Left lung (tissue), 10 donors: Measurements from ENCODE around the gene KCNAB1. TPM values are rescaled to one million over a fixed set of nuclear protein-coding genes. Genes with fewer than 3 reads are reported as not detected.

Experiments
- ATAC-seq: fragments of 200-7000 bp; cut with Tn5 transposase; one replicate; pipeline ENCODE4 v1.9.1; 2020; ENCODE audit warnings: moderate library complexity
- DNase-seq, 4 donors: peaks; one replicate each; pipeline ENCODE4 v3.0.0-alpha.2; 2013 to 2020
- H3K27ac ChIP-seq, 2 donors: fragments of 200-600 bp; sonication (generic) in 1 of 2; one replicate each; pipeline versions ENCODE4 v1.5.0 to v1.8.0; 2020 to 2021
- H3K27me3 ChIP-seq, 2 donors: fragments of 200-600 bp; sonication (generic) in 1 of 2; one replicate each; pipeline versions ENCODE4 v1.5.0 to v1.8.0; 2020 to 2021
- H3K36me3 ChIP-seq, 2 donors: fragments of 200-600 bp; sonication (generic) in 1 of 2; one replicate each; pipeline versions ENCODE4 v1.5.0 to v1.8.0; 2020 to 2021
- H3K4me1 ChIP-seq, 2 donors: fragments of 200-600 bp; one replicate each; pipeline ENCODE4 v1.8.0; 2021
- H3K4me3 ChIP-seq, 2 donors: fragments of 200-600 bp; sonication (generic) in 1 of 2; one replicate each; pipeline versions ENCODE4 v1.5.0 to v1.8.0; 2020 to 2021; ENCODE audit warnings: mild to moderate bottlenecking in 1 of 2
- H3K9me3 ChIP-seq, 2 donors: fragments of 200-600 bp; sonication (generic) in 1 of 2; one replicate each; pipeline versions ENCODE4 v1.5.0 to v1.8.0; 2020 to 2021
- intact Hi-C, 2 donors: fragments of 100-400 bp; cut with DNase I; formaldehyde crosslinking; loops; one replicate each; pipeline versions ENCODE4 v1.11.2 to v1.14.2; 2022
- polyA plus RNA-seq, 6 donors: library from polyadenylated mRNA; unstranded; fragments of 120-200 nt; gene quantifications; one replicate each; pipeline ENCODE4 v1.2.1, GENCODE V29; 2013; ENCODE audit not compliant: insufficient read length in 6 of 6
- total RNA-seq, 2 donors: library from RNA; stranded (reverse); fragmentation: NEBNext Ultra II Directional; extraction: Animal tissue kit (Norgen Biotek cat#: 25700); gene quantifications; one replicate each; pipeline ENCODE4 v1.2.1, GENCODE V29; 2021
- TF ChIP-seq, protein P1 (sequence below), 2 donors: fragments of 200-600 bp; sonication (generic) in 1 of 2; IDR thresholded peaks; one replicate each; pipeline versions ENCODE4 v1.5.0 to v1.8.0; 2021; ENCODE audit warnings: antibody characterized with exemption in 2 of 2
- donor health status: DM: no; HTN: yes; CAD: no.
- donor health status: DM: no; HTN: no; CAD: no.

KCNAB1 gene
- total and polyA plus RNA-seq, 8 donors = 0.58 to 1.7 (median 1.5) TPM

DNA sequence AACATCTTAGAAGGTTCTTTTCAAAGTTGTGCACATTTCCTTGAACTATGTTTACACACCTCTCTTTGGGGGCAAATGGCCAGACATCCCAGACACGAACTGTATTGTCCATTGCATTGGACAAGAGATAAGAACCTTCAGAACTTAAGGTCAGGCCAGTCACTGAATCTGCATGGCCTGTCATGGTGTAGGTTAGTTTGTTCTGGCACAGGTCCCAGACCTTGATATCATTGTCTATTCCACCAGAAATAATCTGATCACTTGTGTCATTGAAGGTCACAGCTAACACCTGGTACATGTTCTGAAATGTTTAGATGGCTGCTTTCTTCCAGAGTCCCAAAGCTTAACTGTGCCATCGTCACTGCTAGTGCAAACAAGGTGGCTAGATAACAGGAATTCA, 55.7 kb downstream of the KCNAB1 start:
- Histone ChIP-seq H3K4me3 (no peak overlapping the region), H3K4me1 (no peaks in the 10 kb centered on the region), H3K9me3 (no peaks in the 10 kb centered on the region), H3K27ac (no peak overlapping the region), H3K36me3 (no peaks in the 10 kb centered on the region), H3K27me3 (no peaks in the 10 kb centered on the region)
- TF ChIP-seq, protein P1, sequence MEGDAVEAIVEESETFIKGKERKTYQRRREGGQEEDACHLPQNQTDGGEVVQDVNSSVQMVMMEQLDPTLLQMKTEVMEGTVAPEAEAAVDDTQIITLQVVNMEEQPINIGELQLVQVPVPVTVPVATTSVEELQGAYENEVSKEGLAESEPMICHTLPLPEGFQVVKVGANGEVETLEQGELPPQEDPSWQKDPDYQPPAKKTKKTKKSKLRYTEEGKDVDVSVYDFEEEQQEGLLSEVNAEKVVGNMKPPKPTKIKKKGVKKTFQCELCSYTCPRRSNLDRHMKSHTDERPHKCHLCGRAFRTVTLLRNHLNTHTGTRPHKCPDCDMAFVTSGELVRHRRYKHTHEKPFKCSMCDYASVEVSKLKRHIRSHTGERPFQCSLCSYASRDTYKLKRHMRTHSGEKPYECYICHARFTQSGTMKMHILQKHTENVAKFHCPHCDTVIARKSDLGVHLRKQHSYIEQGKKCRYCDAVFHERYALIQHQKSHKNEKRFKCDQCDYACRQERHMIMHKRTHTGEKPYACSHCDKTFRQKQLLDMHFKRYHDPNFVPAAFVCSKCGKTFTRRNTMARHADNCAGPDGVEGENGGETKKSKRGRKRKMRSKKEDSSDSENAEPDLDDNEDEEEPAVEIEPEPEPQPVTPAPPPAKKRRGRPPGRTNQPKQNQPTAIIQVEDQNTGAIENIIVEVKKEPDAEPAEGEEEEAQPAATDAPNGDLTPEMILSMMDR (IDR thresholded peaks at IDR 0.05) = no peak
- intact Hi-C loops = no loop called here
- no peak for ATAC-seq
- no peak for DNase-seq

DNA sequence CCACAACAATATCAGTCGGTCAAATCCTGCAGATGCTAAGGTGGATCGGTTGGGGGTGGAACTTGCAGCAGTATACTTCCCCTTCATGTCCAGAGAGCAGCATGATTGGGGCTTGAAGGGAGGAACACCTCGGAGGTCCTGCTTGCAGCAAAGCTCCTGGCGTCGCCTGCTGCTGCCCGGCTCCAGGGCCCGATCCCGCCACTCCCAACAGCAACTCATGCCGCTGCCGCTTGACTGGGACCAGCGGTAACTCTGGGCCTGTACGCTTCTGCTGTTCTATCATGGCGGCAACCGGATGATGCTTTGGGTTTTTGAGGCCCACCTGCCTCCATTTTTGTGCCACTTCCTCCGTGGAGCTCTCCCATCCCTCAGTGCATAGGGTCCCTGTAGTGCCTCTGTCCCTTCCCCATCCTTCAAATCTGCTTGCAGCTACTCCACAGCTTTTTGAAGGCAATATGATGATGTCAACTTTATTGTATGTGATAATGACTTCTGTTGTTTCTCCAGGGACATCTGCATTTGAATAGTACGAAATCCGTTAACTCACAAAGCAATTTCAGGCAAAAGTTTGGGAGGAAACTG, 56.3 kb downstream of the KCNAB1 start:
- H3K36me3 ChIP-seq = no peaks in the 10 kb centered on the region
- no peaks in the 10 kb centered on the region for H3K27me3 ChIP-seq
- H3K9me3 ChIP-seq = no peaks in the 10 kb centered on the region
- H3K4me3 ChIP-seq = no peak overlapping the region
- intact Hi-C loops = no loop called here
- no peak for ATAC-seq
- H3K4me1 ChIP-seq = no peaks in the 10 kb centered on the region
- no peak overlapping the region for H3K27ac ChIP-seq
- no peak for DNase-seq
- TF ChIP-seq, protein P1 (IDR thresholded peaks at IDR 0.05) = no peak

DNA sequence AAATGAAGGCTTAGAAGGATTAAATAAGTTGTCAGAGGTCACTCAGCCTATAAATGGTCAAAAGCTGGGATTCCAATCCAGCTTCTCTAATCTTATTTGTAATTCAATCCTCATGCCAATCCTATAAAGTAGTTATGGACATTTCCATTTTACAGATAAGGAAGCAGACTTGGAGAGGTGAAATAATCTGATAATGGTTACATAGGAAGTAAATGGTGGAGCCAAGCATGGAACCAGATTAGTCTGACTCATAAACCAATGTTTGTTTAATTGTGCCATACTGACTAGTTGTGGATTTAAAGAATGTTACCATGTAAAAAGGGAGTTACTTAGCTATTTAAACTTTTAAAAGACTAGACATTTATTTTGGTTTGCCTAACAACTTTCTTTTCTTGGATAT, 59.7 kb downstream of the KCNAB1 start:
- Histone ChIP-seq H3K4me1 (no peaks in the 10 kb centered on the region), H3K36me3 (no peaks in the 10 kb centered on the region), H3K27me3 (no peaks in the 10 kb centered on the region), H3K4me3 (no peak overlapping the region), H3K9me3 (no peaks in the 10 kb centered on the region), H3K27ac (no peak overlapping the region)
- TF ChIP-seq, protein P1 (IDR thresholded peaks at IDR 0.05) = no peak
- DNase-seq (no peak), ATAC-seq (no peak)
- intact Hi-C loops = no loop called here

DNA sequence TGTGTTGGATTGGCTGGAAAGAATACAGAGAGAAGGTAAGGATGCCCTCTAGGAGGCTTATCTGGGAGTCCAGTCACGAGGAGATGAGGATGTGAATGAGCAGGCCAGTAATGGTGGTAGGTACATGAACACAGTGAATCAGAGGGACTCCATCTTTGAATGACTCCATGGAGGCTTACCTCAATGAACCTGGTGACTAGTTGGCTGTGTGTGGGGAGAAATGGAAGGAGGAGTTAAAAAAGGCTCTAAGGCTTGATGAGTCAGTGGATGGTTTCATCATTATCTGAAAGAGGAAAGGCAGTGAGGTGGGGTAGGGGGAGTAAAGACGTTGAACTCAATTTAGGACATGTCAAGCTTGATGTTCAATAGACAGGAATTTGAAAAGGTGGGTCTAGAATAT, 61.1 kb downstream of the KCNAB1 start:
- TF ChIP-seq, protein P1 (IDR thresholded peaks at IDR 0.05) = no peak
- Histone ChIP-seq H3K36me3 (no peaks in the 10 kb centered on the region), H3K9me3 (no peaks in the 10 kb centered on the region), H3K4me3 (no peak overlapping the region), H3K27ac (no peak overlapping the region), H3K4me1 (no peaks in the 10 kb centered on the region), H3K27me3 (no peaks in the 10 kb centered on the region)
- ATAC-seq = no peak
- intact Hi-C loops = no loop called here
- no peak for DNase-seq

DNA sequence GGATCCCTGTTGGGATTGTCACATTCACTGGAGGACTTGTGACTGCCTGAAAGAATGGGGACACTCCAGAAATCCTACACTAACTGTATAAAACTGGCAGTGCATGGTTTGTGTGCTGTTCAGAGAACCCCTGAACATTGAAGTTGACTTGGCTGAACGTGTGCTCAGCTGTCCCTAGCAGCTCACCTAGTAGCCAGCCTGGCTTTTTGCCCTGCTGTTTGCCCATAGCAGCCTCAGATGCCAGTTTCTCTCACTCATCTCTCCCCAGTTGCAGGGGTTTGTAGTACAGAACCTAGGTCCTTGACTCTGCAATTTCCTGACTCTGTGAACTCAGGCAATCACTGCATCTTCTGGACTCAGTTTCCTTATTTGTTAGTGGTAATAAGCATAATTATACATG, 63.0 kb downstream of the KCNAB1 start:
- TF ChIP-seq, protein P1 (IDR thresholded peaks at IDR 0.05) = no peak
- no peaks in the 10 kb centered on the region for H3K9me3 ChIP-seq

More for the DNA sequence above, 63.0 kb downstream of the KCNAB1 start:
- Histone ChIP-seq H3K4me1 (no peaks in the 10 kb centered on the region), H3K36me3 (no peaks in the 10 kb centered on the region), H3K27ac (no peak overlapping the region), H3K27me3 (no peaks in the 10 kb centered on the region), H3K4me3 (no peak overlapping the region)
- DNase-seq (no peak), ATAC-seq (no peak)
- intact Hi-C loops = no loop called here
